Measurements from ENCODE around the gene NUBPL.
"Not testable (repeated sequence)": the region's sequence is repeated elsewhere in the genome, so short reads cannot be mapped to it uniquely, and the experiment has no call there.

Gene NUBPL

GRCh38 chr14:31806249-31806648, 245.0 kb downstream of the NUBPL start:
- TF ChIP-seq CTCF (IDR thresholded peaks at IDR 0.05; ENCODE audit: insufficient read depth, low read length, missing control alignments) = no peak
- no peak for DNase-seq (ENCODE audit: low read depth, low spot score)
- POLR2A ChIA-PET = no interaction called here
- CTCF ChIA-PET = no interaction called here
- H3K4me3 ChIP-seq (ENCODE audit: low read depth, low read length) = no peak overlapping the region

- DNase-seq (ENCODE audit: low read depth, low spot score); H3K4me3 ChIP-seq (ENCODE audit: low read depth, low read length); POLR2A ChIA-PET: not testable (repeated sequence)
- CTCF ChIA-PET = interaction anchor here (1.2 kb wide), 1 partner anchor 13 kb away, joined by 3 read pairs; no protein-coding TSS in a partner anchor
Measured at GRCh38 chr14:31811693-31812628, 250.8 kb downstream of the NUBPL start.

- CTCF ChIA-PET; POLR2A ChIA-PET; H3K4me3 ChIP-seq (ENCODE audit: low read depth, low read length); DNase-seq (ENCODE audit: low read depth, low spot score): not testable (repeated sequence)
Measured at GRCh38 chr14:31813724-31814490, 252.7 kb downstream of the NUBPL start.

- no peak for DNase-seq (ENCODE audit: low read depth, low spot score)
- ChIA-PET CTCF (no interaction called here), POLR2A (no interaction called here)
- no peak overlapping the region for H3K4me3 ChIP-seq (ENCODE audit: low read depth, low read length)
- TF ChIP-seq CTCF (IDR thresholded peaks at IDR 0.05; ENCODE audit: insufficient read depth, low read length, missing control alignments) = no peak
Measured at GRCh38 chr14:31819281-31819680, 258.1 kb downstream of the NUBPL start.

GRCh38 chr14:31825459-31825858, 264.3 kb downstream of the NUBPL start:
- DNase-seq (ENCODE audit: low read depth, low spot score) = no peak
- POLR2A ChIA-PET = no interaction called here
- no peak for TF ChIP-seq CTCF (IDR thresholded peaks at IDR 0.05; ENCODE audit: insufficient read depth, low read length, missing control alignments)
- H3K4me3 ChIP-seq (ENCODE audit: low read depth, low read length) = no peak overlapping the region
- CTCF ChIA-PET = no interaction called here

- H3K4me3 ChIP-seq (ENCODE audit: low read depth, low read length) = no peak overlapping the region
- CTCF ChIA-PET = no interaction called here
- POLR2A ChIA-PET = no interaction called here
- no peak for DNase-seq (ENCODE audit: low read depth, low spot score)
- no peak for TF ChIP-seq CTCF (IDR thresholded peaks at IDR 0.05; ENCODE audit: insufficient read depth, low read length, missing control alignments)
Measured at GRCh38 chr14:31827325-31827724, 266.1 kb downstream of the NUBPL start.

Data from AG04449 (cell line).